ENCODE data around the gene PLXDC2.

The PLXDC2 gene

GRCh38 chr10:19824381-19825342 is 8.4 kb downstream of the PLXDC2 start:
- H3K4me3 ChIP-seq (ENCODE audit: low read length, poor library complexity, severe bottlenecking), result no peak overlapping the region
- no peak for TF ChIP-seq CTCF (conservative IDR thresholded peaks at IDR 0.05; ENCODE audit: low read length)
- TF ChIP-seq EZH2phosphoT487 (IDR thresholded peaks at IDR 0.05; ENCODE audit: borderline replicate concordance), result no peak
- no peaks in the 10 kb centered on the region for H3K4me1 ChIP-seq (ENCODE audit: insufficient read depth, low read length, poor library complexity, severe bottlenecking)
- H3K9me2 ChIP-seq (replicated peaks; ENCODE audit: low read depth, low read length), result no peaks in the 10 kb centered on the region
- H3K4me2 ChIP-seq (ENCODE audit: low read depth, low read length, poor library complexity, severe bottlenecking), result no peak overlapping the region
- H2AFZ ChIP-seq (ENCODE audit: low read length), result no peak overlapping the region
- no peaks in the 10 kb centered on the region for H4K20me1 ChIP-seq (ENCODE audit: insufficient read depth, low read length, poor library complexity, severe bottlenecking)
- no peak overlapping the region for H3K9ac ChIP-seq (ENCODE audit: low read depth, low read length, poor library complexity, severe bottlenecking)
- no peaks in the 10 kb centered on the region for H3F3A ChIP-seq (ENCODE audit: low read depth)
- no peaks in the 10 kb centered on the region for H3K79me2 ChIP-seq (ENCODE audit: insufficient read depth, low read length)
- no peaks in the 10 kb centered on the region for H3K36me3 ChIP-seq (ENCODE audit: insufficient read depth, low read length)
- no peaks in the 10 kb centered on the region for H3K27me3 ChIP-seq (ENCODE audit: insufficient read depth, low read length, poor library complexity, severe bottlenecking)
- H3K9me3 ChIP-seq (ENCODE audit: insufficient read depth, low read depth, low read length), result no peaks in the 10 kb centered on the region

GRCh38 chr10:19825700-19826099 is 9.5 kb downstream of the PLXDC2 start:
- TF ChIP-seq CTCF (conservative IDR thresholded peaks at IDR 0.05; ENCODE audit: low read length) (no peak), EZH2phosphoT487 (IDR thresholded peaks at IDR 0.05; ENCODE audit: borderline replicate concordance) (no peak)
- Histone ChIP-seq H3F3A (ENCODE audit: low read depth) (no peaks in the 10 kb centered on the region), H3K36me3 (ENCODE audit: insufficient read depth, low read length) (no peaks in the 10 kb centered on the region), H3K9me2 (replicated peaks; ENCODE audit: low read depth, low read length) (no peaks in the 10 kb centered on the region), H3K4me1 (ENCODE audit: insufficient read depth, low read length, poor library complexity, severe bottlenecking) (no peaks in the 10 kb centered on the region), H3K79me2 (ENCODE audit: insufficient read depth, low read length) (no peaks in the 10 kb centered on the region), H3K9ac (ENCODE audit: low read depth, low read length, poor library complexity, severe bottlenecking) (no peak overlapping the region), H3K4me2 (ENCODE audit: low read depth, low read length, poor library complexity, severe bottlenecking) (no peak overlapping the region), H3K27me3 (ENCODE audit: insufficient read depth, low read length, poor library complexity, severe bottlenecking) (no peaks in the 10 kb centered on the region), H3K4me3 (ENCODE audit: low read length, poor library complexity, severe bottlenecking) (no peak overlapping the region), H4K20me1 (ENCODE audit: insufficient read depth, low read length, poor library complexity, severe bottlenecking) (no peaks in the 10 kb centered on the region), H3K9me3 (ENCODE audit: insufficient read depth, low read depth, low read length) (no peaks in the 10 kb centered on the region), H2AFZ (ENCODE audit: low read length) (no peak overlapping the region)

- no peaks in the 10 kb centered on the region for H4K20me1 ChIP-seq (ENCODE audit: insufficient read depth, low read length, poor library complexity, severe bottlenecking)
- no peak overlapping the region for H2AFZ ChIP-seq (ENCODE audit: low read length)
- H3K79me2 ChIP-seq (ENCODE audit: insufficient read depth, low read length), result no peaks in the 10 kb centered on the region
- H3K36me3 ChIP-seq (ENCODE audit: insufficient read depth, low read length), result no peaks in the 10 kb centered on the region
- no peaks in the 10 kb centered on the region for H3K27me3 ChIP-seq (ENCODE audit: insufficient read depth, low read length, poor library complexity, severe bottlenecking)
- H3K4me1 ChIP-seq (ENCODE audit: insufficient read depth, low read length, poor library complexity, severe bottlenecking), result no peaks in the 10 kb centered on the region
- H3K4me2 ChIP-seq (ENCODE audit: low read depth, low read length, poor library complexity, severe bottlenecking), result no peak overlapping the region
- H3K9me3 ChIP-seq (ENCODE audit: insufficient read depth, low read depth, low read length), result no peaks in the 10 kb centered on the region
- no peak overlapping the region for H3K9ac ChIP-seq (ENCODE audit: low read depth, low read length, poor library complexity, severe bottlenecking)
- TF ChIP-seq CTCF (conservative IDR thresholded peaks at IDR 0.05; ENCODE audit: low read length) (no peak), EZH2phosphoT487 (IDR thresholded peaks at IDR 0.05; ENCODE audit: borderline replicate concordance) (no peak)
- no peak overlapping the region for H3K4me3 ChIP-seq (ENCODE audit: low read length, poor library complexity, severe bottlenecking)
- H3F3A ChIP-seq (ENCODE audit: low read depth), result no peaks in the 10 kb centered on the region
- H3K9me2 ChIP-seq (replicated peaks; ENCODE audit: low read depth, low read length), result no peaks in the 10 kb centered on the region
These were observed 10.5 kb downstream of the PLXDC2 start for GRCh38 chr10:19826712-19827111.

Measured in Loucy (cell line).